ENCODE measurements around the gene PDGFRB.

PDGFRB gene

GRCh38 chr5:150124111-150124557, 31.5 kb downstream of the PDGFRB start:
- H3K36me3 ChIP-seq (ENCODE audit: low read length): no peaks in the 10 kb centered on the region
- no peak overlapping the region for H3K4me2 ChIP-seq (ENCODE audit: low read depth, low read length, poor library complexity, severe bottlenecking)
- no peaks in the 10 kb centered on the region for H3K9me3 ChIP-seq (ENCODE audit: insufficient read depth, low read length)
- H4K20me1 ChIP-seq (ENCODE audit: low read depth, low read length): no peaks in the 10 kb centered on the region
- H2AFZ ChIP-seq (ENCODE audit: low read depth, low read length, severe bottlenecking): no peak overlapping the region
- H3K9me2 ChIP-seq (replicated peaks; ENCODE audit: insufficient read depth, low read length): no peaks in the 10 kb centered on the region
- H3F3A ChIP-seq (ENCODE audit: insufficient read depth): no peaks in the 10 kb centered on the region
- no peak overlapping the region for H3K9ac ChIP-seq (ENCODE audit: low read length)
- no peak overlapping the region for H3K4me3 ChIP-seq (ENCODE audit: insufficient read depth, low read length, poor library complexity, severe bottlenecking)
- no peak for TF ChIP-seq CTCF (IDR thresholded peaks at IDR 0.05; ENCODE audit: insufficient read depth, low read length, poor library complexity, severe bottlenecking)
- no peak for TF ChIP-seq EZH2phosphoT487 (conservative IDR thresholded peaks at IDR 0.05; ENCODE audit: low read length)
- no peaks in the 10 kb centered on the region for H3K79me2 ChIP-seq (ENCODE audit: insufficient read depth, low read length)
- H3K27ac ChIP-seq (ENCODE audit: low read depth, low read length): no peak overlapping the region
- no peaks in the 10 kb centered on the region for H3K27me3 ChIP-seq (ENCODE audit: low read length)

- Histone ChIP-seq H2AFZ (ENCODE audit: low read depth, low read length, severe bottlenecking) (no peak overlapping the region), H3K27ac (ENCODE audit: low read depth, low read length) (no peak overlapping the region), H3K9me2 (replicated peaks; ENCODE audit: insufficient read depth, low read length) (no peaks in the 10 kb centered on the region), H3K27me3 (ENCODE audit: low read length) (no peaks in the 10 kb centered on the region), H3K36me3 (ENCODE audit: low read length) (no peaks in the 10 kb centered on the region), H3K4me2 (ENCODE audit: low read depth, low read length, poor library complexity, severe bottlenecking) (no peak overlapping the region), H3K9ac (ENCODE audit: low read length) (no peak overlapping the region), H3K4me3 (ENCODE audit: insufficient read depth, low read length, poor library complexity, severe bottlenecking) (no peak overlapping the region), H4K20me1 (ENCODE audit: low read depth, low read length) (no peaks in the 10 kb centered on the region), H3K79me2 (ENCODE audit: insufficient read depth, low read length) (no peaks in the 10 kb centered on the region), H3F3A (ENCODE audit: insufficient read depth) (no peaks in the 10 kb centered on the region), H3K9me3 (ENCODE audit: insufficient read depth, low read length) (no peaks in the 10 kb centered on the region)
- TF ChIP-seq CTCF (IDR thresholded peaks at IDR 0.05; ENCODE audit: insufficient read depth, low read length, poor library complexity, severe bottlenecking): no peak
- no peak for TF ChIP-seq EZH2phosphoT487 (conservative IDR thresholded peaks at IDR 0.05; ENCODE audit: low read length)
These were observed 32.1 kb downstream of the PDGFRB start for GRCh38 chr5:150123542-150123941.

DNA sequence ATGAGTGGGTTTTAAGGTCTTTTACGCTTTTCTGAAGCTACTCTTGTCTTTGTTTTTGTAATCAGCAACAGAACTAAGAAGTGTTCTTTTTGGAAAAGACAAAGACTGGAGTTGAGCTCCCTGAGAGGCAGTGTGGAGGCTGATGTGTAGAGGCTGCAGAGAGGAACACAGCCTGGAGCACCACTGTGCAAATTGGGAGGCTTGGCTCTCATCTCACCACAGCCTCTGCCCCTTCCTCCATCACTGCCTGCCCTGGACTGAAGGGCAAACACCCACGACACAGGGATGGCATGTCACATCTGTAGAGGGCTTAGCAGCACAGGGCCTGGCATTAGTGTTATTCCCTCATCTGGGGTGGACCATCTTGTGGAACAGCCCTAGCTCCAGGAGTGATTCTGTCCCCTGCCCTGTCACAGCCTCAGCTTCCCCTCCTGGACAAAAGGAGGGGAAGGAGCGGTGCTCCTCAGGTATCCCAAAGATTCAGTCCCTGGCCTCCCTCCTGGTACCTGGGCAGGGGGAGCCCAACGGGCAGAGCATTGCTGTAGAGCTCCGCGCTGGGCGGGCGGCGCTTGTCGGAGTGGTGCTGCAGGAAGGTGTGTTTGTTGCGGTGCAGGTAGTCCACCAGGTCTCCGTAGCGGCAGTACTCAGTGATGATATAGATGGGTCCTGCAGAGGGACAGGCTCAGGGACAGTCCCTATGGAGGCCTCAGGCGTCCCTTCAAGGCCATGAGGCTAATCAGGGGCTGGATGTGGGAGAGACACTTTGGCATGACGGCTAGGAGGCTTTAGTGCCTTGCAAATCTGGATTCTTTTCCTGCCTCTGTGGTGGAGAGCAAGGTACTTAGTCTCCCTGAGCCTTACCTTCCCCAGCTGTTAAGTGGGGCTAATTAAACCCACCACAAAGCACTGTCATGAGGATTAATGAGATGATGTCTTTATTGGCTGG, 32.8 kb downstream of the PDGFRB start:
- H3K27me3 ChIP-seq (ENCODE audit: low read length): no peaks in the 10 kb centered on the region
- no peak overlapping the region for H3K4me2 ChIP-seq (ENCODE audit: low read depth, low read length, poor library complexity, severe bottlenecking)
- H3K27ac ChIP-seq (ENCODE audit: low read depth, low read length): no peak overlapping the region
- no peaks in the 10 kb centered on the region for H3K79me2 ChIP-seq (ENCODE audit: insufficient read depth, low read length)
- no peak overlapping the region for H3K9ac ChIP-seq (ENCODE audit: low read length)
- no peaks in the 10 kb centered on the region for H3K36me3 ChIP-seq (ENCODE audit: low read length)
- no peak overlapping the region for H2AFZ ChIP-seq (ENCODE audit: low read depth, low read length, severe bottlenecking)
- no peaks in the 10 kb centered on the region for H4K20me1 ChIP-seq (ENCODE audit: low read depth, low read length)
- H3K9me3 ChIP-seq (ENCODE audit: insufficient read depth, low read length): no peaks in the 10 kb centered on the region
- no peak overlapping the region for H3K4me3 ChIP-seq (ENCODE audit: insufficient read depth, low read length, poor library complexity, severe bottlenecking)
- TF ChIP-seq EZH2phosphoT487 (conservative IDR thresholded peaks at IDR 0.05; ENCODE audit: low read length) (no peak), CTCF (IDR thresholded peaks at IDR 0.05; ENCODE audit: insufficient read depth, low read length, poor library complexity, severe bottlenecking) (no peak)
- H3K9me2 ChIP-seq (replicated peaks; ENCODE audit: insufficient read depth, low read length): no peaks in the 10 kb centered on the region
- H3F3A ChIP-seq (ENCODE audit: insufficient read depth): no peaks in the 10 kb centered on the region

All from SU-DHL-6 (cell line).